ENCODE measurements around the gene MTIF3. TPM values are rescaled to one million over a fixed set of nuclear protein-coding genes. Genes with fewer than 3 reads are reported as not detected.

Gene MTIF3
- total and polyA plus RNA-seq, 2 experiments from 2014 or later: 40.7 to 64.0 TPM

DNA sequence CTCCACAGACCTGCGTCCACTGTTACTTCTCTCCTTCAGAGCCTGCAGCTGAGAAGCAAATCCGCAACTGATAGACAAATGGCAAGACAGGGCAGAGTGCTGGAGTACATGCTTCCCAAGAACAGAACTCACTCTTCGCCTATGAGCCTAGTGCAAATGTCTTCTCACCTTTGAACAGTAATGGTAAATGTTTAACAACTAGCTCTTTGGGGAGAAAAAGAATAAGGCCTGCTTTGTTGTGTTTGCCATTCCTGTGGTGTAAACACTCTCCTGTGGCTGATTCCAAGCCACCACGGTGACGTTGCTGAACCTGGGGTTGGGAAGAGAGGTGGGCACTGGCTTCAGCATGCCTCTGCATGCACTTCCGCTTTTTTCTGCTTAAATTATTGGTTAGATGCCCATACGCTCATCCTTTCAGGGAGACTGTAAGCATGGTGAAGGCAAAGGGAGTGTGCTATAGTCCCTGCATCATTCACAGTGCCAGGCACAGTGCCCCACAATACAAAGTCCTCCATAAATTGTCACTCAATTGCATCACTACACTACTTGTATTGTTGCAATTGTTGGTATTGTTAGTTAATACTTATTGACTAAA, 54.0 kb downstream of the MTIF3 start:
- TF ChIP-seq EZH2 (IDR thresholded peaks at IDR 0.05; ENCODE audit: insufficient read depth, poor library complexity, severe bottlenecking) (no peak), EZH2phosphoT487 (IDR thresholded peaks at IDR 0.05; ENCODE audit: insufficient read depth, low read depth) (no peak)
- Histone ChIP-seq H3K4me3 (no peak overlapping the region), H3K79me2 (ENCODE audit: insufficient read depth) (no peaks in the 10 kb centered on the region), H3K27ac (no peak overlapping the region), H3K9ac (no peak overlapping the region), H3K9me3 (ENCODE audit: low read depth) (no peaks in the 10 kb centered on the region), H3K4me1 (ENCODE audit: insufficient read depth) (0 out of 2 replicates have a peak, but pooled peaks cover 4% of the 10 kb centered on the region), H3K36me3 (ENCODE audit: low read depth) (no peaks in the 10 kb centered on the region), H3F3A (ENCODE audit: insufficient read depth) (no peaks in the 10 kb centered on the region), H3K27me3 (replicated peaks; ENCODE audit: insufficient read depth) (peaks cover 28% of the 10 kb centered on the region), H4K20me1 (ENCODE audit: insufficient read depth) (no peaks in the 10 kb centered on the region), H3K4me2 (ENCODE audit: unreplicated experiment) (no peak overlapping the region), H2AFZ (no peak overlapping the region), H3K9me2 (ENCODE audit: insufficient read depth) (no peaks in the 10 kb centered on the region)
- in situ Hi-C loops (cut with MboI): no loop called here
- 69 to 74% methylated on average over 7 of the region's 7 CpGs for WGBS, 2 experiments (ENCODE audit: low coverage in 1 of 2, low lambda C conversion rate in 2 of 2, missing lambda C conversion rate in 2 of 2)
- no peak for DNase-seq

GRCh38 chr13:27395007-27395510, 55.3 kb downstream of the MTIF3 start:
- no peak overlapping the region for H2AFZ ChIP-seq
- no peaks in the 10 kb centered on the region for H3K79me2 ChIP-seq (ENCODE audit: insufficient read depth)
- peaks cover 28% of the 10 kb centered on the region for H3K27me3 ChIP-seq (replicated peaks; ENCODE audit: insufficient read depth)
- no peak overlapping the region for H3K27ac ChIP-seq
- H3K4me2 ChIP-seq (ENCODE audit: unreplicated experiment): no peak overlapping the region
- H3K4me1 ChIP-seq (ENCODE audit: insufficient read depth): no peaks in the 10 kb centered on the region
- no peak for DNase-seq
- in situ Hi-C loops (cut with MboI): no loop called here
- WGBS, 2 experiments (ENCODE audit: low coverage in 1 of 2, low lambda C conversion rate in 2 of 2, missing lambda C conversion rate in 2 of 2): 47 to 48% methylated on average over 14 of the region's 14 CpGs
- H3K9me2 ChIP-seq (ENCODE audit: insufficient read depth): no peaks in the 10 kb centered on the region
- no peak for TF ChIP-seq EZH2 (IDR thresholded peaks at IDR 0.05; ENCODE audit: insufficient read depth, poor library complexity, severe bottlenecking)
- no peak for TF ChIP-seq EZH2phosphoT487 (IDR thresholded peaks at IDR 0.05; ENCODE audit: insufficient read depth, low read depth)
- H3K9ac ChIP-seq: no peak overlapping the region
- H3K9me3 ChIP-seq (ENCODE audit: low read depth): no peaks in the 10 kb centered on the region
- no peaks in the 10 kb centered on the region for H3F3A ChIP-seq (ENCODE audit: insufficient read depth)
- H4K20me1 ChIP-seq (ENCODE audit: insufficient read depth): no peaks in the 10 kb centered on the region
- H3K36me3 ChIP-seq (ENCODE audit: low read depth): no peaks in the 10 kb centered on the region
- H3K4me3 ChIP-seq: no peak overlapping the region

GRCh38 chr13:27393101-27393500, 57.3 kb downstream of the MTIF3 start:
- no peaks in the 10 kb centered on the region for H3K36me3 ChIP-seq (ENCODE audit: low read depth)
- no peaks in the 10 kb centered on the region for H3F3A ChIP-seq (ENCODE audit: insufficient read depth)
- no peaks in the 10 kb centered on the region for H3K9me3 ChIP-seq (ENCODE audit: low read depth)
- 1 to 2% methylated on average over 4 of the region's 4 CpGs for WGBS, 2 experiments (ENCODE audit: low coverage in 1 of 2, low lambda C conversion rate in 2 of 2, missing lambda C conversion rate in 2 of 2)
- H3K79me2 ChIP-seq (ENCODE audit: insufficient read depth): no peaks in the 10 kb centered on the region
- H3K4me1 ChIP-seq (ENCODE audit: insufficient read depth): no peaks in the 10 kb centered on the region
- peaks cover 28% of the 10 kb centered on the region for H3K27me3 ChIP-seq (replicated peaks; ENCODE audit: insufficient read depth)
- no peak overlapping the region for H3K4me2 ChIP-seq (ENCODE audit: unreplicated experiment)
- no peak overlapping the region for H3K27ac ChIP-seq
- no peak overlapping the region for H3K4me3 ChIP-seq
- no peaks in the 10 kb centered on the region for H3K9me2 ChIP-seq (ENCODE audit: insufficient read depth)
- H2AFZ ChIP-seq: no peak overlapping the region
- no peak overlapping the region for H3K9ac ChIP-seq
- DNase-seq: peak; percentile 34
- in situ Hi-C loops (cut with MboI): no loop called here
- no peaks in the 10 kb centered on the region for H4K20me1 ChIP-seq (ENCODE audit: insufficient read depth)
- TF ChIP-seq EZH2phosphoT487 (IDR thresholded peaks at IDR 0.05; ENCODE audit: insufficient read depth, low read depth): no peak
- TF ChIP-seq EZH2 (IDR thresholded peaks at IDR 0.05; ENCODE audit: insufficient read depth, poor library complexity, severe bottlenecking): no peak

GRCh38 chr13:27391471-27391870, 58.9 kb downstream of the MTIF3 start:
- no peak overlapping the region for H2AFZ ChIP-seq
- H3K9me3 ChIP-seq (ENCODE audit: low read depth): no peaks in the 10 kb centered on the region
- H3K36me3 ChIP-seq (ENCODE audit: low read depth): no peaks in the 10 kb centered on the region
- no peak overlapping the region for H3K9ac ChIP-seq
- no peaks in the 10 kb centered on the region for H3F3A ChIP-seq (ENCODE audit: insufficient read depth)
- H3K4me1 ChIP-seq (ENCODE audit: insufficient read depth): no peaks in the 10 kb centered on the region
- TF ChIP-seq EZH2phosphoT487 (IDR thresholded peaks at IDR 0.05; ENCODE audit: insufficient read depth, low read depth) (no peak), EZH2 (IDR thresholded peaks at IDR 0.05; ENCODE audit: insufficient read depth, poor library complexity, severe bottlenecking) (no peak)
- 65 to 67% methylated on average over 2 of the region's 2 CpGs for WGBS, 2 experiments (ENCODE audit: low coverage in 1 of 2, low lambda C conversion rate in 2 of 2, missing lambda C conversion rate in 2 of 2)
- H3K79me2 ChIP-seq (ENCODE audit: insufficient read depth): no peaks in the 10 kb centered on the region
- no peaks in the 10 kb centered on the region for H3K9me2 ChIP-seq (ENCODE audit: insufficient read depth)
- peaks cover 27% of the 10 kb centered on the region for H3K27me3 ChIP-seq (replicated peaks; ENCODE audit: insufficient read depth)
- H3K4me3 ChIP-seq: no peak overlapping the region
- no peaks in the 10 kb centered on the region for H4K20me1 ChIP-seq (ENCODE audit: insufficient read depth)
- in situ Hi-C loops (cut with MboI): no loop called here
- no peak overlapping the region for H3K27ac ChIP-seq
- H3K4me2 ChIP-seq (ENCODE audit: unreplicated experiment): no peak overlapping the region
- no peak for DNase-seq
